Trophoblast cell (in vitro differentiated cells and primary cell): ENCODE results near the gene CHRNG.
A peak's percentile ranks its signal among the peaks of the same experiment; 100 is the strongest.

Experiments used
- DNase-seq, 2 donors: peaks; one replicate each; pipeline ENCODE4 v3.0.0-alpha.2; 2016
- H2AFZ ChIP-seq: 2 replicates; pipeline ENCODE4 v1.6.1; 2013; ENCODE audit warnings: low read length, moderate library complexity, mild to moderate bottlenecking; ENCODE audit not compliant: insufficient read depth, poor library complexity
- H2AK5ac ChIP-seq: 2 replicates; pipeline ENCODE4 v1.6.1; 2013; ENCODE audit warnings: mild to moderate bottlenecking, low read length
- H2BK120ac ChIP-seq: 2 replicates; pipeline ENCODE4 v1.6.1; 2013; ENCODE audit warnings: low read length, mild to moderate bottlenecking, moderate library complexity; ENCODE audit not compliant: insufficient read depth, poor library complexity
- H2BK12ac ChIP-seq: 2 replicates; pipeline ENCODE4 v1.6.1; 2013; ENCODE audit warnings: mild to moderate bottlenecking, low read length, moderate library complexity
- H2BK5ac ChIP-seq: 2 replicates; pipeline ENCODE4 v1.6.1; 2013; ENCODE audit warnings: low read length, low read depth, moderate library complexity, mild to moderate bottlenecking; ENCODE audit not compliant: poor library complexity
- H3K14ac ChIP-seq: 2 replicates; pipeline ENCODE4 v1.6.1; 2013; ENCODE audit warnings: mild to moderate bottlenecking, low read length
- H3K18ac ChIP-seq: 2 replicates; pipeline ENCODE4 v1.6.1; 2013; ENCODE audit warnings: mild to moderate bottlenecking, low read length
- H3K23ac ChIP-seq: 2 replicates; pipeline ENCODE4 v1.6.1; 2013; ENCODE audit warnings: low read length
- H3K27ac ChIP-seq: 2 replicates; pipeline ENCODE4 v1.5.1; 2013; ENCODE audit warnings: low read depth, mild to moderate bottlenecking, inconsistent platforms, low read length, moderate library complexity
- H3K27me3 ChIP-seq: 2 replicates; pipeline ENCODE4 v1.6.1; 2013; ENCODE audit warnings: inconsistent platforms, mild to moderate bottlenecking, low read length, moderate library complexity; ENCODE audit not compliant: insufficient read depth
- H3K36me3 ChIP-seq, 2 experiments: 1 replicate in 1 of 2; 2 replicates in 1 of 2; pipeline ENCODE4 v1.6.1; 2013; ENCODE audit warnings: low read length in 2 of 2, mild to moderate bottlenecking in 2 of 2, moderate library complexity in 1 of 2; ENCODE audit not compliant: insufficient read depth in 2 of 2, control insufficient read depth in 1 of 2
- H3K4ac ChIP-seq: 2 replicates; pipeline ENCODE4 v1.6.1; 2013; ENCODE audit warnings: low read depth, mild to moderate bottlenecking, low read length, moderate library complexity
- H3K4me1 ChIP-seq, 2 experiments: 1 replicate in 1 of 2; 2 replicates in 1 of 2; pipeline ENCODE4 v1.6.1; 2013; ENCODE audit warnings: low read length in 2 of 2, mild to moderate bottlenecking in 2 of 2, moderate library complexity in 1 of 2; ENCODE audit not compliant: insufficient read depth in 2 of 2, control insufficient read depth in 1 of 2
- H3K4me2 ChIP-seq: 2 replicates; pipeline ENCODE4 v1.6.1; 2013; ENCODE audit warnings: inconsistent platforms, mild to moderate bottlenecking, low read length, moderate library complexity
- H3K4me3 ChIP-seq: 2 replicates; pipeline ENCODE4 v1.5.1; 2013; ENCODE audit warnings: mild to moderate bottlenecking, low read depth, low read length, inconsistent platforms
- H3K79me1 ChIP-seq: one replicate; pipeline ENCODE4 v1.6.1; 2013; ENCODE audit warnings: low read length
- H3K79me2 ChIP-seq: 2 replicates; pipeline ENCODE4 v1.6.1; 2013; ENCODE audit warnings: low read length, mild to moderate bottlenecking; ENCODE audit not compliant: control insufficient read depth, insufficient read depth, poor library complexity
- H3K9ac ChIP-seq: 2 replicates; pipeline ENCODE4 v1.6.1; 2013; ENCODE audit warnings: mild to moderate bottlenecking, low read length
- H3K9me3 ChIP-seq: 2 replicates; pipeline ENCODE4 v1.6.1; 2013; ENCODE audit warnings: low read depth, mild to moderate bottlenecking, control low read depth, inconsistent platforms, low read length; ENCODE audit not compliant: insufficient read depth
- H4K12ac ChIP-seq: 2 replicates; pipeline ENCODE4 v1.6.1; 2013; ENCODE audit warnings: low read depth, mild to moderate bottlenecking, low read length, moderate library complexity
- H4K8ac ChIP-seq: 2 replicates; pipeline ENCODE4 v1.6.1; 2013; ENCODE audit warnings: low read depth, mild to moderate bottlenecking, low read length, moderate library complexity
- H4K91ac ChIP-seq: one replicate; pipeline ENCODE4 v1.6.1; 2013; ENCODE audit warnings: low read depth, mild to moderate bottlenecking, low read length, moderate library complexity
- WGBS: extraction: QIAGEN DNeasy Blood & Tissue Kit; methylation state at CpG from one replicate; pipeline ENCODE4 v1.1.7; 2013; ENCODE audit warnings: missing lambda C conversion rate; ENCODE audit not compliant: insufficient read length, insufficient coverage; ENCODE audit errors: extremely low coverage; 5-methylcytosine and 5-hydroxymethylcytosine counted together

CHRNG gene

GRCh38 chr2:232501331-232501771, 38.1 kb upstream of the CHRNG start:
- no peaks in the 10 kb centered on the region for H3K79me1 ChIP-seq
- no CpG with 5 or more reads among the region's 9 CpGs for WGBS
- H2BK5ac ChIP-seq: no peak overlapping the region
- peaks cover 31% of the 10 kb centered on the region for H3K27me3 ChIP-seq
- H3K4me3 ChIP-seq: no peak overlapping the region
- H3K4ac ChIP-seq: no peak overlapping the region
- no peak overlapping the region for H2AK5ac ChIP-seq
- H3K9me3 ChIP-seq: peaks cover 10% of the 10 kb centered on the region
- no peak overlapping the region for H4K8ac ChIP-seq
- no peak overlapping the region for H3K18ac ChIP-seq
- H3K14ac ChIP-seq: no peak overlapping the region
- no peak overlapping the region for H2BK12ac ChIP-seq
- no peak overlapping the region for H2AFZ ChIP-seq
- no peak for DNase-seq
- no peak overlapping the region for H3K23ac ChIP-seq
- no peak overlapping the region for H3K4me2 ChIP-seq
- no peak overlapping the region for H4K91ac ChIP-seq
- no peak overlapping the region for H2BK120ac ChIP-seq
- no peak overlapping the region for H4K12ac ChIP-seq
- H3K79me2 ChIP-seq: no peaks in the 10 kb centered on the region
- no peak overlapping the region for H3K9ac ChIP-seq
- H3K4me1 ChIP-seq: peaks cover 0 to 8% of the 10 kb centered on the region in 2 experiments
- H3K36me3 ChIP-seq: no peaks in the 10 kb centered on the region
- H3K27ac ChIP-seq: no peak overlapping the region

GRCh38 chr2:232501794-232502390, 37.6 kb upstream of the CHRNG start:
- H3K79me2 ChIP-seq: no peaks in the 10 kb centered on the region
- H3K9me3 ChIP-seq: peaks cover 10% of the 10 kb centered on the region
- no peak overlapping the region for H3K14ac ChIP-seq
- no peak for DNase-seq
- no peak overlapping the region for H2BK120ac ChIP-seq
- H2AFZ ChIP-seq: no peak overlapping the region
- H3K4ac ChIP-seq: no peak overlapping the region
- H3K27me3 ChIP-seq: peaks cover 31% of the 10 kb centered on the region
- no peak overlapping the region for H4K12ac ChIP-seq
- no peak overlapping the region for H2BK12ac ChIP-seq
- no peak overlapping the region for H4K8ac ChIP-seq
- no peak overlapping the region for H3K9ac ChIP-seq
- H3K79me1 ChIP-seq: no peaks in the 10 kb centered on the region
- no peaks in the 10 kb centered on the region for H3K36me3 ChIP-seq
- peaks cover 0 to 8% of the 10 kb centered on the region in 2 experiments for H3K4me1 ChIP-seq
- H3K4me2 ChIP-seq: no peak overlapping the region
- H2AK5ac ChIP-seq: no peak overlapping the region
- no peak overlapping the region for H3K4me3 ChIP-seq
- no CpG with 5 or more reads among the region's 10 CpGs for WGBS
- no peak overlapping the region for H4K91ac ChIP-seq
- no peak overlapping the region for H3K27ac ChIP-seq
- no peak overlapping the region for H3K23ac ChIP-seq
- H3K18ac ChIP-seq: no peak overlapping the region
- H2BK5ac ChIP-seq: no peak overlapping the region

- H2BK12ac ChIP-seq: no peak overlapping the region
- H3K79me2 ChIP-seq: no peaks in the 10 kb centered on the region
- no peak for DNase-seq
- H3K79me1 ChIP-seq: no peaks in the 10 kb centered on the region
- no peak overlapping the region for H2BK5ac ChIP-seq
- H3K14ac ChIP-seq: no peak overlapping the region
- no peak overlapping the region for H4K91ac ChIP-seq
- no peak overlapping the region for H3K4ac ChIP-seq
- no peak overlapping the region for H2BK120ac ChIP-seq
- H3K9ac ChIP-seq: no peak overlapping the region
- no peak overlapping the region for H4K12ac ChIP-seq
- peaks cover 0 to 8% of the 10 kb centered on the region in 2 experiments for H3K4me1 ChIP-seq
- H4K8ac ChIP-seq: no peak overlapping the region
- no peak overlapping the region for H2AK5ac ChIP-seq
- H2AFZ ChIP-seq: no peak overlapping the region
- H3K18ac ChIP-seq: no peak overlapping the region
- H3K23ac ChIP-seq: no peak overlapping the region
- no peak overlapping the region for H3K27ac ChIP-seq
- peak overlapping the region; percentile 36 for H3K4me2 ChIP-seq
- no peak overlapping the region for H3K4me3 ChIP-seq
- peaks cover 31% of the 10 kb centered on the region for H3K27me3 ChIP-seq
- H3K36me3 ChIP-seq: no peaks in the 10 kb centered on the region
- peaks cover 10% of the 10 kb centered on the region for H3K9me3 ChIP-seq
- no CpG with 5 or more reads among the region's 21 CpGs for WGBS
Observed at GRCh38 chr2:232502511-232502910, 37.0 kb upstream of the CHRNG start.

- Histone ChIP-seq H4K8ac (no peak overlapping the region), H2BK120ac (no peak overlapping the region), H4K91ac (no peak overlapping the region), H3K36me3 (no peaks in the 10 kb centered on the region), H2AK5ac (no peak overlapping the region), H3K14ac (no peak overlapping the region), H3K27me3 (peaks cover 31% of the 10 kb centered on the region), H3K4me3 (no peak overlapping the region), H3K9me3 (peaks cover 10% of the 10 kb centered on the region), H3K18ac (no peak overlapping the region), H3K79me2 (no peaks in the 10 kb centered on the region), H3K4ac (no peak overlapping the region), H3K79me1 (no peaks in the 10 kb centered on the region), H3K27ac (no peak overlapping the region), H2AFZ (no peak overlapping the region), H2BK12ac (no peak overlapping the region), H2BK5ac (no peak overlapping the region), H4K12ac (no peak overlapping the region), H3K4me2 (peak overlapping the region; percentile 57), H3K4me1 (peaks cover 0 to 8% of the 10 kb centered on the region in 2 experiments), H3K9ac (no peak overlapping the region), H3K23ac (no peak overlapping the region)
- no CpG with 5 or more reads among the region's 75 CpGs for WGBS
- DNase-seq: peak; percentile 45 to 65
Observed at GRCh38 chr2:232502911-232503808, 36.3 kb upstream of the CHRNG start.
